Upper lobe of left lung (tissue), 6 donors: ENCODE results near the gene DLG2. TPM values are rescaled to one million over a fixed set of nuclear protein-coding genes. Genes with fewer than 3 reads are reported as not detected.
"Not testable (repeated sequence)": the region's sequence is repeated elsewhere in the genome, so short reads cannot be mapped to it uniquely, and the experiment has no call there.

Experiments used
- ATAC-seq, 2 donors: fragments of 200-7000 bp; cut with Tn5 transposase; one replicate each; pipeline ENCODE4 v1.9.1; 2022; ENCODE audit warnings: mild to moderate bottlenecking in 2 of 2, moderate library complexity in 2 of 2; ENCODE audit not compliant: low FRiP score in 2 of 2
- DNase-seq, 2 donors: peaks; one replicate each; pipeline ENCODE4 v3.0.0-alpha.2; 2019 to 2020
- H3K27ac ChIP-seq, 4 donors: fragments of 200-600 bp; sonication (generic); one replicate each; pipeline ENCODE4 v1.5.1; 2016 to 2019
- H3K27me3 ChIP-seq, 4 donors: fragments of 200-600 bp; sonication (generic); one replicate each; pipeline ENCODE4 v1.5.1; 2017 to 2019
- H3K36me3 ChIP-seq, 4 donors: fragments of 200-600 bp; sonication (generic); one replicate each; pipeline ENCODE4 v1.5.1; 2016 to 2019
- H3K4me1 ChIP-seq, 4 donors: fragments of 200-600 bp; sonication (generic); one replicate each; pipeline ENCODE4 v1.5.1; 2018 to 2019
- H3K4me3 ChIP-seq, 4 donors: fragments of 200-600 bp; sonication (generic); one replicate each; pipeline ENCODE4 v1.5.1; 2017 to 2019; ENCODE audit warnings: mild to moderate bottlenecking in 2 of 4, moderate library complexity in 1 of 4
- H3K9me3 ChIP-seq, 4 donors: fragments of 200-600 bp; sonication (generic); one replicate each; pipeline ENCODE4 v1.5.1; 2018 to 2019
- EP300 ChIP-seq, 4 donors: sonication (generic); formaldehyde crosslinking; IDR thresholded peaks; one replicate each; pipeline ENCODE4 v1.5.1; 2017; ENCODE audit warnings: antibody characterized with exemption in 4 of 4, control low read depth in 2 of 4
- POLR2A ChIP-seq, 4 donors: fragments of 450-650 bp; IDR thresholded peaks; one replicate each; pipeline ENCODE4 v1.5.1; 2016 to 2017; ENCODE audit warnings: antibody characterized with exemption in 4 of 4, mild to moderate bottlenecking in 2 of 4
- POLR2AphosphoS5 ChIP-seq, 2 donors: sonication (generic); formaldehyde crosslinking; IDR thresholded peaks; one replicate each; pipeline ENCODE4 v1.5.1; 2017; ENCODE audit warnings: antibody characterized with exemption in 2 of 2
- WGBS, 2 donors: methylation state at CpG; one replicate each; pipeline ENCODE4 v1.1.5; 2017 to 2018; 5-methylcytosine and 5-hydroxymethylcytosine counted together
- total RNA-seq, 6 donors: library from RNA; depleted of rRNA in 4 of 6; stranded (reverse); fragments of >200 nt in 4 of 6; gene quantifications; one replicate each; pipeline versions ENCODE4 v1.1.0 to v1.2.1, GENCODE V29; 2016 to 2021
- TF ChIP-seq, protein P1 (sequence below), 6 experiments: fragments of 450-650 bp in 4 of 6; fragments of 200-600 bp in 2 of 6; sonication (generic) in 2 of 6; IDR thresholded peaks; one replicate each; pipeline ENCODE4 v1.5.1; 2016 to 2019; ENCODE audit warnings: antibody characterized with exemption in 6 of 6
- donor health status: DM: no; HTN: no; CAD: no; lungs with moderate emphysema.
- donor health status: DM: no; HTN: yes; CAD: no; lungs with severe emphysema.

DLG2 gene
- total RNA-seq, 6 donors from 2014 or later, result 3.4 to 37.7 (median 9.1) TPM

- no peak for TF ChIP-seq EP300 (IDR thresholded peaks at IDR 0.05)
- no peak for TF ChIP-seq POLR2A (IDR thresholded peaks at IDR 0.05)
- TF ChIP-seq POLR2AphosphoS5 (IDR thresholded peaks at IDR 0.05), result no peak
- TF ChIP-seq, protein P1, sequence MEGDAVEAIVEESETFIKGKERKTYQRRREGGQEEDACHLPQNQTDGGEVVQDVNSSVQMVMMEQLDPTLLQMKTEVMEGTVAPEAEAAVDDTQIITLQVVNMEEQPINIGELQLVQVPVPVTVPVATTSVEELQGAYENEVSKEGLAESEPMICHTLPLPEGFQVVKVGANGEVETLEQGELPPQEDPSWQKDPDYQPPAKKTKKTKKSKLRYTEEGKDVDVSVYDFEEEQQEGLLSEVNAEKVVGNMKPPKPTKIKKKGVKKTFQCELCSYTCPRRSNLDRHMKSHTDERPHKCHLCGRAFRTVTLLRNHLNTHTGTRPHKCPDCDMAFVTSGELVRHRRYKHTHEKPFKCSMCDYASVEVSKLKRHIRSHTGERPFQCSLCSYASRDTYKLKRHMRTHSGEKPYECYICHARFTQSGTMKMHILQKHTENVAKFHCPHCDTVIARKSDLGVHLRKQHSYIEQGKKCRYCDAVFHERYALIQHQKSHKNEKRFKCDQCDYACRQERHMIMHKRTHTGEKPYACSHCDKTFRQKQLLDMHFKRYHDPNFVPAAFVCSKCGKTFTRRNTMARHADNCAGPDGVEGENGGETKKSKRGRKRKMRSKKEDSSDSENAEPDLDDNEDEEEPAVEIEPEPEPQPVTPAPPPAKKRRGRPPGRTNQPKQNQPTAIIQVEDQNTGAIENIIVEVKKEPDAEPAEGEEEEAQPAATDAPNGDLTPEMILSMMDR (IDR thresholded peaks at IDR 0.05), result no peak
- DNase-seq (peak in 1 of 2 donors; percentile 44), ATAC-seq (peak in 1 of 2 donors; percentile 15)
- Histone ChIP-seq H3K4me1 (no peaks in the 10 kb centered on the region), H3K36me3 (no peaks in the 10 kb centered on the region), H3K27ac (no peak overlapping the region), H3K9me3 (no peaks in the 10 kb centered on the region), H3K27me3 (no peaks in the 10 kb centered on the region), H3K4me3 (no peak overlapping the region)
- 93 to 95% methylated on average over 7 to 15 of the region's 15 CpGs for WGBS, 2 donors
Measured at GRCh38 chr11:85028329-85029101, 598.6 kb downstream of the DLG2 start.

- Histone ChIP-seq H3K36me3 (no peaks in the 10 kb centered on the region), H3K27ac (no peak overlapping the region), H3K9me3 (no peaks in the 10 kb centered on the region), H3K27me3 (no peaks in the 10 kb centered on the region), H3K4me1 (no peaks in the 10 kb centered on the region), H3K4me3 (no peak overlapping the region)
- TF ChIP-seq, protein P1 (IDR thresholded peaks at IDR 0.05), result no peak
- TF ChIP-seq POLR2A (IDR thresholded peaks at IDR 0.05) (no peak), EP300 (IDR thresholded peaks at IDR 0.05) (no peak), POLR2AphosphoS5 (IDR thresholded peaks at IDR 0.05) (no peak)
- peak in 1 of 2 donors; percentile 51 for ATAC-seq
- 89 to 96% methylated on average over 10 to 11 of the region's 11 CpGs for WGBS, 2 donors
- peak in 1 of 2 donors; percentile 40 for DNase-seq
Measured at GRCh38 chr11:85027346-85027745, 599.8 kb downstream of the DLG2 start.

DNA sequence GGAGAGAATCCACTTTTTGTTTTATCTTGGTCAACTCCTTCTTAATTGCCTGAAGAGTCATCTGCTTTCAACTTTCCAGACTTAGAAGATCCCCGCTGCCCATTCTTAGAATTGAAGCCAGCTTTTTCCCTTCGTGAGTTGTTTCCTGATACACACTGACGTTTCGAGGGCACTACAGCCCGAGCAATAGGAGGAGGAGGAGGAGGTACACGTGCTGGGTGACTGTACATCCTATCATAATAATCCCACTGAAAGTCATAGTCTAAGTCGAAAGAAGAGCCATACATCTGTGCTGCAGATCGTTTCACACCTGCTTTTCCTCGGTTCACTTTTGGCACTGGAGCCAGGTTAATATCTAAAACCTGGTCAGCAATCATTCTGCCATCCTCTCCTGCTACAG lies 606.1 kb downstream of the DLG2 start:
- no peak for TF ChIP-seq POLR2AphosphoS5 (IDR thresholded peaks at IDR 0.05)
- no peak for TF ChIP-seq POLR2A (IDR thresholded peaks at IDR 0.05)
- TF ChIP-seq EP300 (IDR thresholded peaks at IDR 0.05), result no peak
- TF ChIP-seq, protein P1 (IDR thresholded peaks at IDR 0.05), result no peak
- no peak for ATAC-seq
- Histone ChIP-seq H3K4me1 (no peaks in the 10 kb centered on the region), H3K9me3 (no peaks in the 10 kb centered on the region), H3K27me3 (no peaks in the 10 kb centered on the region), H3K27ac (no peak overlapping the region), H3K36me3 (no peaks in the 10 kb centered on the region), H3K4me3 (no peak overlapping the region)
- WGBS, 2 donors, result 83 to 89% methylated on average over 9 of the region's 9 CpGs
- no peak for DNase-seq

GRCh38 chr11:84993386-84993785 lies 633.8 kb downstream of the DLG2 start:
- WGBS, 2 donors, result 50 to 66% methylated on average over 4 of the region's 4 CpGs
- no peaks in the 10 kb centered on the region for H3K4me1 ChIP-seq
- H3K36me3 ChIP-seq, result no peaks in the 10 kb centered on the region
- TF ChIP-seq POLR2AphosphoS5 (IDR thresholded peaks at IDR 0.05) (no peak), EP300 (IDR thresholded peaks at IDR 0.05) (no peak), POLR2A (IDR thresholded peaks at IDR 0.05) (no peak)
- TF ChIP-seq, protein P1 (IDR thresholded peaks at IDR 0.05), result no peak
- DNase-seq (no peak), ATAC-seq (no peak)
- no peaks in the 10 kb centered on the region for H3K9me3 ChIP-seq
- no peaks in the 10 kb centered on the region for H3K27me3 ChIP-seq
- no peak overlapping the region for H3K27ac ChIP-seq
- no peak overlapping the region for H3K4me3 ChIP-seq

DNA sequence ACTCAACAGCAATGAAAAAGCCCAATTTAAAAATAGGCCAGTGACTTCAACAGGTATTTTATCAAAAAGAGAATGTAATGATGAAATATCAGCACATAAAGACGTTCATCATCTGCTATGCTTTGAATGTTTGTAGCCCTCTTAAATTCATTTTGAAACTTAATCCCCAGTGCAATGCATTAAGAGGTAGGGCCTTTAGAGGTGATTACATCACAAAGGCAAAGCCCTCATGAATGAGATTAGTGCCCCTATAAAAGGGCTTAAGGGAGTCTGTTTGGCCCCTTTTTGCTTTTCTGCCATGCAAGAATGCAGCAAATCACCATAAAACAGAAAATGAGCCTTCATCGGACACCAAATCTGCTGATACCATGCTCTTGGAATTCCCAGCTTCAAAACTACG lies 637.0 kb downstream of the DLG2 start:
- ATAC-seq (no peak), DNase-seq (no peak)
- Histone ChIP-seq H3K9me3 (peaks cover 0 to 12% (median 0%) of the 10 kb centered on the region in 4 donors), H3K27me3 (no peaks in the 10 kb centered on the region), H3K27ac (no peak overlapping the region), H3K4me3 (no peak overlapping the region), H3K4me1 (no peaks in the 10 kb centered on the region), H3K36me3 (no peaks in the 10 kb centered on the region)
- TF ChIP-seq POLR2A (IDR thresholded peaks at IDR 0.05) (no peak), EP300 (IDR thresholded peaks at IDR 0.05) (no peak), POLR2AphosphoS5 (IDR thresholded peaks at IDR 0.05) (no peak)
- TF ChIP-seq, protein P1 (IDR thresholded peaks at IDR 0.05), result no peak
- WGBS, 2 donors, result 63 to 70% methylated on average over 3 of the region's 3 CpGs

- H3K27me3 ChIP-seq, ATAC-seq, H3K27ac ChIP-seq, DNase-seq, H3K4me3 ChIP-seq, H3K36me3 ChIP-seq, H3K4me1 ChIP-seq: not testable (repeated sequence)
- 66 to 77% methylated on average over 3 of the region's 3 CpGs for WGBS, 2 donors
- peaks cover 0 to 12% (median 0%) of the 10 kb centered on the region in 4 donors for H3K9me3 ChIP-seq
Measured at GRCh38 chr11:84987686-84988187, 639.4 kb downstream of the DLG2 start.
